GM12878 (cell line): ENCODE results near the gene ATXN2. TPM values are rescaled to one million over a fixed set of nuclear protein-coding genes. Genes with fewer than 3 reads are reported as not detected.

ENCODE experiments used
- CBFB ChIP-seq: IDR thresholded peaks from 2 replicates; pipeline ENCODE4 v1.6.1; 2016; ENCODE audit warnings: antibody characterized with exemption, low read depth
- HDAC6 ChIP-seq: fragments of 200-600 bp; sonication (generic); IDR thresholded peaks from one replicate; pipeline ENCODE4 v1.8.0; 2017; ENCODE audit warnings: antibody characterized with exemption; ENCODE audit not compliant: unreplicated experiment
- JUNB ChIP-seq: IDR thresholded peaks from 2 replicates; pipeline ENCODE4 v1.6.1; 2016; ENCODE audit warnings: antibody characterized with exemption, mild to moderate bottlenecking
- MTA2 ChIP-seq: fragments of 450-650 bp; IDR thresholded peaks from 2 replicates; pipeline ENCODE4 v1.6.1; 2016; ENCODE audit warnings: low read depth, mild to moderate bottlenecking, moderate library complexity
- MTA3 ChIP-seq: IDR thresholded peaks from 2 replicates; pipeline ENCODE4 v1.6.1; 2012; ENCODE audit warnings: low read length, inconsistent platforms, borderline replicate concordance
- SMAD1 ChIP-seq: fragments of 450-650 bp; IDR thresholded peaks from 2 replicates; pipeline ENCODE4 v1.6.1; 2018; ENCODE audit warnings: mild to moderate bottlenecking, low read depth; ENCODE audit not compliant: partially characterized antibody
- ZNF622 ChIP-seq: fragments of 450-650 bp; IDR thresholded peaks from 2 replicates; pipeline ENCODE4 v1.6.1; 2017; ENCODE audit warnings: mild to moderate bottlenecking, inconsistent platforms
- polyA plus RNA-seq, 11 experiments: library from polyadenylated mRNA; depleted of rRNA in 4 of 11; unstranded in 6 of 11; stranded (reverse) in 5 of 11; fragments of >200 nt; fragmentation: Nextera tagmentation in 4 of 11; fragmentation: Illumina TruSeq in 1 of 11; extraction: Ambion mirVana in 4 of 11; extraction: Trizol in 1 of 11; gene quantifications; 1 replicate in 1 of 11; 2 replicates in 10 of 11; pipeline versions ENCODE4 v1.2.1 to v1.2.3, GENCODE V29; 2011 to 2016; ENCODE audit warnings: inconsistent platforms in 2 of 11, missing spikeins in 2 of 11, low read depth in 1 of 11
- total RNA-seq, 4 experiments: library from RNA; depleted of rRNA in 3 of 4; stranded (reverse); fragments of >200 nt in 3 of 4; fragmentation: Illumina TruSeq in 1 of 4; extraction: Trizol in 1 of 4; gene quantifications; 2 replicates each; pipeline versions ENCODE4 v1.2.1 to v1.2.3, GENCODE V29; 2013 to 2021
- TF ChIP-seq, protein P1 (sequence below): IDR thresholded peaks from 2 replicates; pipeline ENCODE4 v1.6.1; 2012; ENCODE audit warnings: low read depth, low read length, improper control_type of control experiment
- TF ChIP-seq, protein P2 (sequence below): IDR thresholded peaks from 2 replicates; pipeline ENCODE4 v1.6.1; 2011; ENCODE audit warnings: borderline replicate concordance, low read depth, mild to moderate bottlenecking, moderate library complexity, mixed read lengths, low read length; ENCODE audit not compliant: insufficient read depth; ENCODE audit errors: extremely low read length
- TF ChIP-seq, protein P3 (sequence below): fragments of 450-650 bp; formaldehyde crosslinking; IDR thresholded peaks from 2 replicates; pipeline ENCODE4 v1.5.0; 2022; ENCODE audit warnings: mild to moderate bottlenecking, missing genetic modification characterization
- TF ChIP-seq, protein P4 (sequence below): IDR thresholded peaks from 2 replicates; pipeline ENCODE4 v1.6.1; 2012; ENCODE audit warnings: low read depth, low read length, improper control_type of control experiment
- TF ChIP-seq, protein P5 (sequence below): fragments of 450-650 bp; IDR thresholded peaks from 2 replicates; pipeline ENCODE4 v1.6.1; 2017; ENCODE audit warnings: mild to moderate bottlenecking, moderate library complexity
- TF ChIP-seq, protein P6 (sequence below): fragments of 150-350 bp; IDR thresholded peaks from 2 replicates; pipeline ENCODE4 v1.6.1; 2014; ENCODE audit warnings: mild to moderate bottlenecking, low read depth, low read length

Gene ATXN2
- total and polyA plus RNA-seq, 10 of the 15 experiments (the other 5 are each of a cell fraction or from before 2014, with no cell fraction given): 8.8 to 31.5 (median 19.0) TPM

DNA sequence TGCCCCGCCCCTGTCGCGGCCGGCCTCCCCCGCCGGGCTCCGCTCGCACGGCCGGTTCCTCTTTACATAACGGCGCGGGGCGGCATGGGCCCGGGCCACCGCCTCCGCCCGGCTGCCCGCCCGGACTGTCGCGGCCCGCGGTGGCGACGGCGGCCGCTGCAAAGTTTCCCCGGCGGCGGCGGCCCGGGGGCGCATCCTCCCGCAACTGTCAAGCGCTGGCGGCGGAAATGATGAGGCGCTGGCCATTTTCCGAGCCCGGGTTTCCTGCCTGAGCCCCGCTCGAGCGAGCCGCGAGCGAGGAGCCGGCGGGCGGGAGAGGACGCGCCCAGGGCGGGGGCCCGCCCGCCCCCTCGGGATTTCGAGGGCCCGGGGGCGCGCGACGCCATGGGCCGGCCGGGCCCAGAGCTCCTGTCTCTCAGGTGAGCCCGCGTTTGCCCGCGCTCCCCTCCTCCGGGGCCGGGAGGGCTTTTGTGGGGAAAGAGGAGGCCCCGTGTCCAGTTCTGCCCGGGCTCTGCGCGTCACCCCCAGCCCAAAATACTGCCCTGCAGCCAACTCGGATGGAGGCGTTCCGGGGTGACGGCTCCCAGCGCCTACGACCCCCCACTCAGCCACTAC lies 193.1 kb downstream of the ATXN2 start, which contains the start of gene SH2B3 (continued):
- TF ChIP-seq, protein P1, sequence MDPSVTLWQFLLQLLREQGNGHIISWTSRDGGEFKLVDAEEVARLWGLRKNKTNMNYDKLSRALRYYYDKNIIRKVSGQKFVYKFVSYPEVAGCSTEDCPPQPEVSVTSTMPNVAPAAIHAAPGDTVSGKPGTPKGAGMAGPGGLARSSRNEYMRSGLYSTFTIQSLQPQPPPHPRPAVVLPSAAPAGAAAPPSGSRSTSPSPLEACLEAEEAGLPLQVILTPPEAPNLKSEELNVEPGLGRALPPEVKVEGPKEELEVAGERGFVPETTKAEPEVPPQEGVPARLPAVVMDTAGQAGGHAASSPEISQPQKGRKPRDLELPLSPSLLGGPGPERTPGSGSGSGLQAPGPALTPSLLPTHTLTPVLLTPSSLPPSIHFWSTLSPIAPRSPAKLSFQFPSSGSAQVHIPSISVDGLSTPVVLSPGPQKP: no peak
- TF ChIP-seq, protein P2, sequence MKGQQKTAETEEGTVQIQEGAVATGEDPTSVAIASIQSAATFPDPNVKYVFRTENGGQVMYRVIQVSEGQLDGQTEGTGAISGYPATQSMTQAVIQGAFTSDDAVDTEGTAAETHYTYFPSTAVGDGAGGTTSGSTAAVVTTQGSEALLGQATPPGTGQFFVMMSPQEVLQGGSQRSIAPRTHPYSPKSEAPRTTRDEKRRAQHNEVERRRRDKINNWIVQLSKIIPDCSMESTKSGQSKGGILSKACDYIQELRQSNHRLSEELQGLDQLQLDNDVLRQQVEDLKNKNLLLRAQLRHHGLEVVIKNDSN: no peak
- TF ChIP-seq, protein P3, sequence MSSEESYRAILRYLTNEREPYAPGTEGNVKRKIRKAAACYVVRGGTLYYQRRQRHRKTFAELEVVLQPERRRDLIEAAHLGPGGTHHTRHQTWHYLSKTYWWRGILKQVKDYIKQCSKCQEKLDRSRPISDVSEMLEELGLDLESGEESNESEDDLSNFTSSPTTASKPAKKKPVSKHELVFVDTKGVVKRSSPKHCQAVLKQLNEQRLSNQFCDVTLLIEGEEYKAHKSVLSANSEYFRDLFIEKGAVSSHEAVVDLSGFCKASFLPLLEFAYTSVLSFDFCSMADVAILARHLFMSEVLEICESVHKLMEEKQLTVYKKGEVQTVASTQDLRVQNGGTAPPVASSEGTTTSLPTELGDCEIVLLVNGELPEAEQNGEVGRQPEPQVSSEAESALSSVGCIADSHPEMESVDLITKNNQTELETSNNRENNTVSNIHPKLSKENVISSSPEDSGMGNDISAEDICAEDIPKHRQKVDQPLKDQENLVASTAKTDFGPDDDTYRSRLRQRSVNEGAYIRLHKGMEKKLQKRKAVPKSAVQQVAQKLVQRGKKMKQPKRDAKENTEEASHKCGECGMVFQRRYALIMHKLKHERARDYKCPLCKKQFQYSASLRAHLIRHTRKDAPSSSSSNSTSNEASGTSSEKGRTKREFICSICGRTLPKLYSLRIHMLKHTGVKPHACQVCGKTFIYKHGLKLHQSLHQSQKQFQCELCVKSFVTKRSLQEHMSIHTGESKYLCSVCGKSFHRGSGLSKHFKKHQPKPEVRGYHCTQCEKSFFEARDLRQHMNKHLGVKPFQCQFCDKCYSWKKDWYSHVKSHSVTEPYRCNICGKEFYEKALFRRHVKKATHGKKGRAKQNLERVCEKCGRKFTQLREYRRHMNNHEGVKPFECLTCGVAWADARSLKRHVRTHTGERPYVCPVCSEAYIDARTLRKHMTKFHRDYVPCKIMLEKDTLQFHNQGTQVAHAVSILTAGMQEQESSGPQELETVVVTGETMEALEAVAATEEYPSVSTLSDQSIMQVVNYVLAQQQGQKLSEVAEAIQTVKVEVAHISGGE (CRISPR knock-in tag): no peak
- TF ChIP-seq, protein P4, sequence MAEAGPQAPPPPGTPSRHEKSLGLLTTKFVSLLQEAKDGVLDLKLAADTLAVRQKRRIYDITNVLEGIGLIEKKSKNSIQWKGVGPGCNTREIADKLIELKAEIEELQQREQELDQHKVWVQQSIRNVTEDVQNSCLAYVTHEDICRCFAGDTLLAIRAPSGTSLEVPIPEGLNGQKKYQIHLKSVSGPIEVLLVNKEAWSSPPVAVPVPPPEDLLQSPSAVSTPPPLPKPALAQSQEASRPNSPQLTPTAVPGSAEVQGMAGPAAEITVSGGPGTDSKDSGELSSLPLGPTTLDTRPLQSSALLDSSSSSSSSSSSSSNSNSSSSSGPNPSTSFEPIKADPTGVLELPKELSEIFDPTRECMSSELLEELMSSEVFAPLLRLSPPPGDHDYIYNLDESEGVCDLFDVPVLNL: no peak
- no peak; the same call in 1 of the 2 replicates for TF ChIP-seq CBFB
- TF ChIP-seq HDAC6: peak; percentile 55
- no peak for TF ChIP-seq ZNF622
- TF ChIP-seq, protein P5, sequence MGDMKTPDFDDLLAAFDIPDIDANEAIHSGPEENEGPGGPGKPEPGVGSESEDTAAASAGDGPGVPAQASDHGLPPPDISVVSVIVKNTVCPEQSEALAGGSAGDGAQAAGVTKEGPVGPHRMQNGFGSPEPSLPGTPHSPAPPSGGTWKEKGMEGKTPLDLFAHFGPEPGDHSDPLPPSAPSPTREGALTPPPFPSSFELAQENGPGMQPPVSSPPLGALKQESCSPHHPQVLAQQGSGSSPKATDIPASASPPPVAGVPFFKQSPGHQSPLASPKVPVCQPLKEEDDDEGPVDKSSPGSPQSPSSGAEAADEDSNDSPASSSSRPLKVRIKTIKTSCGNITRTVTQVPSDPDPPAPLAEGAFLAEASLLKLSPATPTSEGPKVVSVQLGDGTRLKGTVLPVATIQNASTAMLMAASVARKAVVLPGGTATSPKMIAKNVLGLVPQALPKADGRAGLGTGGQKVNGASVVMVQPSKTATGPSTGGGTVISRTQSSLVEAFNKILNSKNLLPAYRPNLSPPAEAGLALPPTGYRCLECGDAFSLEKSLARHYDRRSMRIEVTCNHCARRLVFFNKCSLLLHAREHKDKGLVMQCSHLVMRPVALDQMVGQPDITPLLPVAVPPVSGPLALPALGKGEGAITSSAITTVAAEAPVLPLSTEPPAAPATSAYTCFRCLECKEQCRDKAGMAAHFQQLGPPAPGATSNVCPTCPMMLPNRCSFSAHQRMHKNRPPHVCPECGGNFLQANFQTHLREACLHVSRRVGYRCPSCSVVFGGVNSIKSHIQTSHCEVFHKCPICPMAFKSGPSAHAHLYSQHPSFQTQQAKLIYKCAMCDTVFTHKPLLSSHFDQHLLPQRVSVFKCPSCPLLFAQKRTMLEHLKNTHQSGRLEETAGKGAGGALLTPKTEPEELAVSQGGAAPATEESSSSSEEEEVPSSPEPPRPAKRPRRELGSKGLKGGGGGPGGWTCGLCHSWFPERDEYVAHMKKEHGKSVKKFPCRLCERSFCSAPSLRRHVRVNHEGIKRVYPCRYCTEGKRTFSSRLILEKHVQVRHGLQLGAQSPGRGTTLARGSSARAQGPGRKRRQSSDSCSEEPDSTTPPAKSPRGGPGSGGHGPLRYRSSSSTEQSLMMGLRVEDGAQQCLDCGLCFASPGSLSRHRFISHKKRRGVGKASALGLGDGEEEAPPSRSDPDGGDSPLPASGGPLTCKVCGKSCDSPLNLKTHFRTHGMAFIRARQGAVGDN: peak; percentile 57; the same call in 1 of the 2 replicates
- TF ChIP-seq JUNB: no peak
- no peak for TF ChIP-seq SMAD1
- no peak for TF ChIP-seq MTA2
- no peak for TF ChIP-seq MTA3
- TF ChIP-seq, protein P6, sequence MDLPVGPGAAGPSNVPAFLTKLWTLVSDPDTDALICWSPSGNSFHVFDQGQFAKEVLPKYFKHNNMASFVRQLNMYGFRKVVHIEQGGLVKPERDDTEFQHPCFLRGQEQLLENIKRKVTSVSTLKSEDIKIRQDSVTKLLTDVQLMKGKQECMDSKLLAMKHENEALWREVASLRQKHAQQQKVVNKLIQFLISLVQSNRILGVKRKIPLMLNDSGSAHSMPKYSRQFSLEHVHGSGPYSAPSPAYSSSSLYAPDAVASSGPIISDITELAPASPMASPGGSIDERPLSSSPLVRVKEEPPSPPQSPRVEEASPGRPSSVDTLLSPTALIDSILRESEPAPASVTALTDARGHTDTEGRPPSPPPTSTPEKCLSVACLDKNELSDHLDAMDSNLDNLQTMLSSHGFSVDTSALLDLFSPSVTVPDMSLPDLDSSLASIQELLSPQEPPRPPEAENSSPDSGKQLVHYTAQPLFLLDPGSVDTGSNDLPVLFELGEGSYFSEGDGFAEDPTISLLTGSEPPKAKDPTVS: no peak
